ENCODE data around the gene CFAP221.

The CFAP221 gene

DNA sequence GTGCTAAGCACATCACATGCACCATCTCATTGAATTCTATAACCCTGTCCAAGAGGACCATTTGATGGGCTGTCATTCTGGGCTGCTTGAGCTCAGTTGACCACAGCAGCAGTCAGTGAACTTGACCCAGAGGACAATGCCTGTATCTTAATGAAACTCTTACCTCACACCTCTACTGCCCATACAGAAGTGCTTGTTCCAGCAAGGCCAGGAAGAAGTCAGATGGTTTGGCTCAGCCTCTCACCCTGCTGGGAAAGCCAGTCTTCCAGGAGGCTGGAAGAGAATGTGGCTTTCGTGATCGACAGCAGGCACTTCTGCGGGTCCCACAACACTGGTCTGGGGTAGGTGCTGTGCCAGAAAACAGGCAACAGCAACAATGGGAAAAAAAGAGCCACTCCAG is 47.3 kb downstream of the CFAP221 start:
- H3K9me3 ChIP-seq (ENCODE audit: control insufficient read depth, low read length), result no peaks in the 10 kb centered on the region
- no peaks in the 10 kb centered on the region for H3K36me3 ChIP-seq (ENCODE audit: control insufficient read depth in 1 of 2, insufficient read depth in 2 of 2, low read depth in 1 of 2, low read length in 2 of 2)
- no peak overlapping the region for H3K4me2 ChIP-seq (ENCODE audit: low read length, poor library complexity, severe bottlenecking)
- WGBS, result 78% methylated on average over 3 of the region's 3 CpGs
- no peak overlapping the region for H3K4ac ChIP-seq (ENCODE audit: low read depth in 1 of 2, low read length in 2 of 2)
- H2AK5ac ChIP-seq (ENCODE audit: low read length, severe bottlenecking), result no peak overlapping the region
- H2BK120ac ChIP-seq (ENCODE audit: low read depth, low read length), result no peak overlapping the region
- H3K27ac ChIP-seq (ENCODE audit: low read length, poor library complexity, severe bottlenecking), result no peak overlapping the region
- no peak for DNase-seq
- H2BK15ac ChIP-seq (ENCODE audit: low read depth, poor library complexity, severe bottlenecking), result no peak overlapping the region
- no peak overlapping the region for H3K14ac ChIP-seq (ENCODE audit: low read length in 2 of 2)
- H3K79me1 ChIP-seq (replicated peaks; ENCODE audit: low read length, poor library complexity, severe bottlenecking), result no peaks in the 10 kb centered on the region
- H4K91ac ChIP-seq (ENCODE audit: low read length), result no peak overlapping the region
- H3K4me1 ChIP-seq (ENCODE audit: control insufficient read depth, insufficient read depth, low read depth, low read length), result no peaks in the 10 kb centered on the region
- H4K8ac ChIP-seq (ENCODE audit: low read length), result no peak overlapping the region
- no peak overlapping the region for H3K23ac ChIP-seq (ENCODE audit: low read length in 2 of 2)
- H2BK5ac ChIP-seq (ENCODE audit: low read depth, low read length, poor library complexity, severe bottlenecking), result no peak overlapping the region
- no peak overlapping the region for H3K4me3 ChIP-seq (ENCODE audit: insufficient read depth in 1 of 2, low read depth in 1 of 2, low read length in 2 of 2)
- H3K18ac ChIP-seq (ENCODE audit: low read depth in 1 of 2, low read length in 2 of 2), result no peak overlapping the region
- peaks cover 20 to 39% of the 10 kb centered on the region in 2 experiments for H3K27me3 ChIP-seq (ENCODE audit: control insufficient read depth in 1 of 2, insufficient read depth in 1 of 2, low read length in 2 of 2)
- H3K9ac ChIP-seq (ENCODE audit: low read length), result no peak overlapping the region
- H2BK12ac ChIP-seq (ENCODE audit: low read length in 2 of 2), result no peak overlapping the region
- H2AFZ ChIP-seq (ENCODE audit: low read depth, low read length), result no peak overlapping the region

DNA sequence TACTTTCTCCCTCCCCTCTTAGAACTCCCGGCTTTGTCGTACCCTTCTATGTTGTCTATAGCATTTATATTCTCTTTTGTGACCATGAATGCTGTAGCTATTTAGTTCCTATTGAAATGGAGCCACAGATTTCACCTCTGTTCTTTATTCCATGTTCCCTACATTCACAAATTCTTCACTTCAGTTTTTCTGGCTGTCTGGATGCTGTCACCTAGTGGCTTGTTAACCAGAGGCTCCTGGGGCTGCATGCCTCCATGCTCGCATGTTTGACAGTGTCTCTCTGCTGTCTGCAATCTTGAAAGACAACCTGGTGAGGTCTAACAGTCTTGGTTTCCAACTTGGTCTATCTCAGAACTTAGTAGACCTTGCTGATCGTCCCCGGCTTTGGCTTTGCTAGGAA is 48.2 kb downstream of the CFAP221 start:
- Histone ChIP-seq H3K4ac (ENCODE audit: low read depth in 1 of 2, low read length in 2 of 2) (no peak overlapping the region), H2BK5ac (ENCODE audit: low read depth, low read length, poor library complexity, severe bottlenecking) (no peak overlapping the region), H3K18ac (ENCODE audit: low read depth in 1 of 2, low read length in 2 of 2) (no peak overlapping the region), H3K14ac (ENCODE audit: low read length in 2 of 2) (no peak overlapping the region), H4K91ac (ENCODE audit: low read length) (no peak overlapping the region), H3K9ac (ENCODE audit: low read length) (no peak overlapping the region), H2BK12ac (ENCODE audit: low read length in 2 of 2) (no peak overlapping the region), H2BK15ac (ENCODE audit: low read depth, poor library complexity, severe bottlenecking) (no peak overlapping the region), H2AK5ac (ENCODE audit: low read length, severe bottlenecking) (no peak overlapping the region), H3K4me3 (ENCODE audit: insufficient read depth in 1 of 2, low read depth in 1 of 2, low read length in 2 of 2) (no peak overlapping the region), H3K79me1 (replicated peaks; ENCODE audit: low read length, poor library complexity, severe bottlenecking) (no peaks in the 10 kb centered on the region), H4K8ac (ENCODE audit: low read length) (no peak overlapping the region), H3K36me3 (ENCODE audit: control insufficient read depth in 1 of 2, insufficient read depth in 2 of 2, low read depth in 1 of 2, low read length in 2 of 2) (no peaks in the 10 kb centered on the region), H2BK120ac (ENCODE audit: low read depth, low read length) (no peak overlapping the region), H3K4me2 (ENCODE audit: low read length, poor library complexity, severe bottlenecking) (no peak overlapping the region), H3K27me3 (ENCODE audit: control insufficient read depth in 1 of 2, insufficient read depth in 1 of 2, low read length in 2 of 2) (peaks cover 20 to 39% of the 10 kb centered on the region in 2 experiments), H3K4me1 (ENCODE audit: control insufficient read depth, insufficient read depth, low read depth, low read length) (no peaks in the 10 kb centered on the region), H3K9me3 (ENCODE audit: control insufficient read depth, low read length) (no peaks in the 10 kb centered on the region), H3K27ac (ENCODE audit: low read length, poor library complexity, severe bottlenecking) (no peak overlapping the region), H3K23ac (ENCODE audit: low read length in 2 of 2) (no peak overlapping the region), H2AFZ (ENCODE audit: low read depth, low read length) (no peak overlapping the region)
- no peak for DNase-seq
- 82% methylated on average over 5 of the region's 5 CpGs for WGBS

DNA sequence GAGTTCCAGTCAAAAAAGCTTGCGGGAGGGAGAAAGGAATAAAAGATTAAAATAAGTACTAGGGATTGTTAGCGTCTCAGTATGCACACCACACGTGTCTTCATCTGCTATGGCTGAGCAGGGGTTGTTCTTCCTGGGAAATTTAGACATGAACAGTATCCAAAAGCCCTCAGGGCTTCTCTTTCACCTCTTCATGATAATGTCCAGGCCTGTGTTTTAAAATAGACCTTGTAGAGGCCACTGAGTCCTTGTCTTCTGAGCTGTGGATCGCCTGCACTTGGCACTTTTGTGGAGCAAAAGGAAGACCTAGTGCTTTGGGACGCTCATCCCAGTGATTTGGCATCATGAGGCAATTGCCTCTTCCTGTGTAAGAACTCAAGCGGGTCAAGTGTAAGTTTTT is 52.4 kb downstream of the CFAP221 start:
- Histone ChIP-seq H4K8ac (ENCODE audit: low read length) (no peak overlapping the region), H2AFZ (ENCODE audit: low read depth, low read length) (no peak overlapping the region), H2AK5ac (ENCODE audit: low read length, severe bottlenecking) (no peak overlapping the region), H2BK5ac (ENCODE audit: low read depth, low read length, poor library complexity, severe bottlenecking) (no peak overlapping the region), H3K79me1 (replicated peaks; ENCODE audit: low read length, poor library complexity, severe bottlenecking) (no peaks in the 10 kb centered on the region), H2BK120ac (ENCODE audit: low read depth, low read length) (no peak overlapping the region), H3K14ac (ENCODE audit: low read length in 2 of 2) (no peak overlapping the region), H2BK15ac (ENCODE audit: low read depth, poor library complexity, severe bottlenecking) (no peak overlapping the region), H4K91ac (ENCODE audit: low read length) (no peak overlapping the region), H3K18ac (ENCODE audit: low read depth in 1 of 2, low read length in 2 of 2) (no peak overlapping the region), H3K4me2 (ENCODE audit: low read length, poor library complexity, severe bottlenecking) (no peak overlapping the region), H3K27me3 (ENCODE audit: control insufficient read depth in 1 of 2, insufficient read depth in 1 of 2, low read length in 2 of 2) (peaks cover 19 to 20% of the 10 kb centered on the region in 2 experiments), H3K27ac (ENCODE audit: low read length, poor library complexity, severe bottlenecking) (no peak overlapping the region), H3K4me1 (ENCODE audit: control insufficient read depth, insufficient read depth, low read depth, low read length) (peaks cover 2% of the 10 kb centered on the region), H3K9me3 (ENCODE audit: control insufficient read depth, low read length) (no peaks in the 10 kb centered on the region), H3K4ac (ENCODE audit: low read depth in 1 of 2, low read length in 2 of 2) (no peak overlapping the region), H3K36me3 (ENCODE audit: control insufficient read depth in 1 of 2, insufficient read depth in 2 of 2, low read depth in 1 of 2, low read length in 2 of 2) (no peaks in the 10 kb centered on the region), H2BK12ac (ENCODE audit: low read length in 2 of 2) (no peak overlapping the region), H3K9ac (ENCODE audit: low read length) (no peak overlapping the region), H3K23ac (ENCODE audit: low read length in 2 of 2) (no peak overlapping the region), H3K4me3 (ENCODE audit: insufficient read depth in 1 of 2, low read depth in 1 of 2, low read length in 2 of 2) (no peak overlapping the region)
- WGBS, result 83% methylated on average over 4 of the region's 6 CpGs
- DNase-seq, result no peak

DNA sequence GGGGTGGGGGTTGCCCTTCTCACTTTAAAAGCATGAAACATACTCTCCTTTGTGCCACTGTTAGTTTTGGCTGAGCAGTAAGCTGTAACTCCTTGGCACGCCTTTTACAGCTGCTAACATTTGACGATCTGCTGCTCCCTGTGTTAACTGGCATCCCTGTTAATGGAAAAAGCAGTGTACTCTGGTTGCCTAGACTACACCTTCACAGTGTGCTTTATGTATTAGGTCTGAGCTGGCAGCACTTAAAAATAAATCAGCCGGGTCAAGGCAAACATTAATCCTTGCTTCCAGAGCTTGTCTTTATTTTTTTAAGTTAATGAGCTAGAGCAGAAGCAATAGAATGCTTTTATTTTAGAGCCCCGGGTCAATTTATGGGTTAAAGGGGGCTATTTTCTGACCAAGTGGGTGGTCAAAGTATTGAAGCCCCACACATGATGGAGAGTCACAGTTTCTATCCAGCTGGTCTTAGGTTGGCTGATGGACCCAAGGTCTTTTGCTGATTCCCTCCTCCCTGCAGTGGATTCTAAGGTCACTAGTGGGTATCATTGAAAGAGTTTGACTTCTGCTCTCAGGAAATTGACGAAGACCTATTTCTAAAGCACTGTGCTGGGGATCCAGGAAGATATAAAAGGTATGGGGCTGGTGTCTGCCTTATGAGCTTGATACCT is 54.5 kb downstream of the CFAP221 start:
- WGBS, result 89% methylated on average over 5 of the region's 5 CpGs
- no peak overlapping the region for H2BK15ac ChIP-seq (ENCODE audit: low read depth, poor library complexity, severe bottlenecking)
- no peak overlapping the region for H3K18ac ChIP-seq (ENCODE audit: low read depth in 1 of 2, low read length in 2 of 2)
- H2BK5ac ChIP-seq (ENCODE audit: low read depth, low read length, poor library complexity, severe bottlenecking), result no peak overlapping the region
- H3K23ac ChIP-seq (ENCODE audit: low read length in 2 of 2), result no peak overlapping the region
- no peak overlapping the region for H3K9ac ChIP-seq (ENCODE audit: low read length)
- no peak overlapping the region for H2AFZ ChIP-seq (ENCODE audit: low read depth, low read length)
- peak overlapping the region; percentile 11 for H3K4me2 ChIP-seq (ENCODE audit: low read length, poor library complexity, severe bottlenecking)
- no peaks in the 10 kb centered on the region for H3K9me3 ChIP-seq (ENCODE audit: control insufficient read depth, low read length)
- no peak overlapping the region for H3K14ac ChIP-seq (ENCODE audit: low read length in 2 of 2)
- DNase-seq, result no peak
- peaks cover 12 to 15% of the 10 kb centered on the region in 2 experiments for H3K27me3 ChIP-seq (ENCODE audit: control insufficient read depth in 1 of 2, insufficient read depth in 1 of 2, low read length in 2 of 2)
- no peak overlapping the region for H2AK5ac ChIP-seq (ENCODE audit: low read length, severe bottlenecking)
- H3K36me3 ChIP-seq (ENCODE audit: control insufficient read depth in 1 of 2, insufficient read depth in 2 of 2, low read depth in 1 of 2, low read length in 2 of 2), result no peaks in the 10 kb centered on the region
- H4K8ac ChIP-seq (ENCODE audit: low read length), result no peak overlapping the region
- no peak overlapping the region for H2BK12ac ChIP-seq (ENCODE audit: low read length in 2 of 2)
- no peak overlapping the region for H3K27ac ChIP-seq (ENCODE audit: low read length, poor library complexity, severe bottlenecking)
- H2BK120ac ChIP-seq (ENCODE audit: low read depth, low read length), result no peak overlapping the region
- H3K4me1 ChIP-seq (ENCODE audit: control insufficient read depth, insufficient read depth, low read depth, low read length), result peaks cover 2% of the 10 kb centered on the region
- H3K79me1 ChIP-seq (replicated peaks; ENCODE audit: low read length, poor library complexity, severe bottlenecking), result no peaks in the 10 kb centered on the region
- no peak overlapping the region for H3K4me3 ChIP-seq (ENCODE audit: insufficient read depth in 1 of 2, low read depth in 1 of 2, low read length in 2 of 2)
- no peak overlapping the region for H4K91ac ChIP-seq (ENCODE audit: low read length)
- no peak overlapping the region for H3K4ac ChIP-seq (ENCODE audit: low read depth in 1 of 2, low read length in 2 of 2)
